ENCODE data around the gene DPH2. TPM values are rescaled to one million over a fixed set of nuclear protein-coding genes. Genes with fewer than 3 reads are reported as not detected.

Gene DPH2
- total RNA-seq, 1 experiment from 2014 or later = 57.5 TPM

DNA sequence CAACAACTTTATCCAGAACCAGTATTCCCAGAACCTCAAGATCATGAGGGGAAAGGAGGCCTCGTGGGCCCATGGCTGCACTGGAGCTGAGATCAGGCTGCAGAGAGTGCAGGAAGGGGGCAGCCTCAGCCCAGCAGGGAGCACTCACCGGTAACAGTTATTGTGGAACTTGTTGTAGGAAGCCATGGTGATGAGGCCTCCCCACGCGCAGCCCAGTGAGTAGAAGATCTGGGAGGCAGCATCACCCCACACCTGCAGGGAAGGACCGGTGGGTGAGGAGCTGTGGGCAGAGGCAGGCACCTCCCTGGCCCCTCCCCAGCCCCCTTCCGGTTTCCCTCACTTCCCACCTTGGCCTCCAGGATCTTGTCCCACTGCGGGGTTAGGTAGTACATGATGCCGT lies 32.4 kb downstream of the DPH2 start (continued):
- TF ChIP-seq, protein P1, sequence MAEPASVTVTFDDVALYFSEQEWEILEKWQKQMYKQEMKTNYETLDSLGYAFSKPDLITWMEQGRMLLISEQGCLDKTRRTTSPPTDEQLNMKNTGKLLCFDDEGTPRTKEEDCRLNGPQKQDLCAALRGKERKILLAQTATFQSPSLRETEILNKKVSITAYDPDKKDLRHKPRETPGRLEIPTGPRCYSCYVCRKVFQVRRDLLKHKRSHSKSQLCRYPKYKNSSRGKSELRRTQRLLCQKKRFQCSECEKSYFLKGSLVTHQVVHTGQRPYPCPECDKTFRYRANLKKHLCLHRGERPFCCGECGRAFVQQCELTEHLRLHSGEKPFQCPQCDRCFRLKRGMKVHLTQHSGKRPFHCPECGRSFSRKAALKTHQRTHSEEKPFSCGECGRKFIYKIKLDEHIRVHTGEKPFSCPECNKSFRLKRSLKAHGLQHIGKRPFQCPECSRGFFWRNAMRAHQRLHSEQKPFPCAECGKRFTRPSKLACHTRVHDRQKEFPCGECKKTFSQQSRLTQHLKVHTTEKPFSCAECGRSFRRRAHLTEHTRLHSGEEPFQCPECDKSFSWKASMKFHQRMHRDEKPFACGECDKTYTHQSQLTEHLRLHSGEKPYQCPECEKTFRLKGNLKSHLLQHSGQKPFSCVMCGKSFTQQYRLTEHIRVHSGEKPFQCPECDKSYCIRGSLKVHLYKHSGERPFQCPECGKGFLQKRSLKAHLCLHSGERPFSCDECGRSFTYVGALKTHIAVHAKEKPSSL (CRISPR knock-in tag; conservative IDR thresholded peaks at IDR 0.05) = no peak
- TF ChIP-seq ZNF219 (CRISPR knock-in tag; IDR thresholded peaks at IDR 0.05; ENCODE audit: borderline replicate concordance) (no peak), ZNF232 (CRISPR knock-in tag; IDR thresholded peaks at IDR 0.05) (no peak), SP1 (CRISPR knock-in tag; conservative IDR thresholded peaks at IDR 0.05) (no peak), FOXK1 (CRISPR knock-in tag; IDR thresholded peaks at IDR 0.05) (no peak), NR1H2 (CRISPR knock-in tag; IDR thresholded peaks at IDR 0.05) (no peak), ZNF263 (CRISPR knock-in tag; IDR thresholded peaks at IDR 0.05; ENCODE audit: low read depth) (no peak)
- TF ChIP-seq, protein P2, sequence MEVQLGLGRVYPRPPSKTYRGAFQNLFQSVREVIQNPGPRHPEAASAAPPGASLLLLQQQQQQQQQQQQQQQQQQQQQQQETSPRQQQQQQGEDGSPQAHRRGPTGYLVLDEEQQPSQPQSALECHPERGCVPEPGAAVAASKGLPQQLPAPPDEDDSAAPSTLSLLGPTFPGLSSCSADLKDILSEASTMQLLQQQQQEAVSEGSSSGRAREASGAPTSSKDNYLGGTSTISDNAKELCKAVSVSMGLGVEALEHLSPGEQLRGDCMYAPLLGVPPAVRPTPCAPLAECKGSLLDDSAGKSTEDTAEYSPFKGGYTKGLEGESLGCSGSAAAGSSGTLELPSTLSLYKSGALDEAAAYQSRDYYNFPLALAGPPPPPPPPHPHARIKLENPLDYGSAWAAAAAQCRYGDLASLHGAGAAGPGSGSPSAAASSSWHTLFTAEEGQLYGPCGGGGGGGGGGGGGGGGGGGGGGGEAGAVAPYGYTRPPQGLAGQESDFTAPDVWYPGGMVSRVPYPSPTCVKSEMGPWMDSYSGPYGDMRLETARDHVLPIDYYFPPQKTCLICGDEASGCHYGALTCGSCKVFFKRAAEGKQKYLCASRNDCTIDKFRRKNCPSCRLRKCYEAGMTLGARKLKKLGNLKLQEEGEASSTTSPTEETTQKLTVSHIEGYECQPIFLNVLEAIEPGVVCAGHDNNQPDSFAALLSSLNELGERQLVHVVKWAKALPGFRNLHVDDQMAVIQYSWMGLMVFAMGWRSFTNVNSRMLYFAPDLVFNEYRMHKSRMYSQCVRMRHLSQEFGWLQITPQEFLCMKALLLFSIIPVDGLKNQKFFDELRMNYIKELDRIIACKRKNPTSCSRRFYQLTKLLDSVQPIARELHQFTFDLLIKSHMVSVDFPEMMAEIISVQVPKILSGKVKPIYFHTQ (CRISPR knock-in tag; IDR thresholded peaks at IDR 0.05) = no peak
- TF ChIP-seq, protein P3, sequence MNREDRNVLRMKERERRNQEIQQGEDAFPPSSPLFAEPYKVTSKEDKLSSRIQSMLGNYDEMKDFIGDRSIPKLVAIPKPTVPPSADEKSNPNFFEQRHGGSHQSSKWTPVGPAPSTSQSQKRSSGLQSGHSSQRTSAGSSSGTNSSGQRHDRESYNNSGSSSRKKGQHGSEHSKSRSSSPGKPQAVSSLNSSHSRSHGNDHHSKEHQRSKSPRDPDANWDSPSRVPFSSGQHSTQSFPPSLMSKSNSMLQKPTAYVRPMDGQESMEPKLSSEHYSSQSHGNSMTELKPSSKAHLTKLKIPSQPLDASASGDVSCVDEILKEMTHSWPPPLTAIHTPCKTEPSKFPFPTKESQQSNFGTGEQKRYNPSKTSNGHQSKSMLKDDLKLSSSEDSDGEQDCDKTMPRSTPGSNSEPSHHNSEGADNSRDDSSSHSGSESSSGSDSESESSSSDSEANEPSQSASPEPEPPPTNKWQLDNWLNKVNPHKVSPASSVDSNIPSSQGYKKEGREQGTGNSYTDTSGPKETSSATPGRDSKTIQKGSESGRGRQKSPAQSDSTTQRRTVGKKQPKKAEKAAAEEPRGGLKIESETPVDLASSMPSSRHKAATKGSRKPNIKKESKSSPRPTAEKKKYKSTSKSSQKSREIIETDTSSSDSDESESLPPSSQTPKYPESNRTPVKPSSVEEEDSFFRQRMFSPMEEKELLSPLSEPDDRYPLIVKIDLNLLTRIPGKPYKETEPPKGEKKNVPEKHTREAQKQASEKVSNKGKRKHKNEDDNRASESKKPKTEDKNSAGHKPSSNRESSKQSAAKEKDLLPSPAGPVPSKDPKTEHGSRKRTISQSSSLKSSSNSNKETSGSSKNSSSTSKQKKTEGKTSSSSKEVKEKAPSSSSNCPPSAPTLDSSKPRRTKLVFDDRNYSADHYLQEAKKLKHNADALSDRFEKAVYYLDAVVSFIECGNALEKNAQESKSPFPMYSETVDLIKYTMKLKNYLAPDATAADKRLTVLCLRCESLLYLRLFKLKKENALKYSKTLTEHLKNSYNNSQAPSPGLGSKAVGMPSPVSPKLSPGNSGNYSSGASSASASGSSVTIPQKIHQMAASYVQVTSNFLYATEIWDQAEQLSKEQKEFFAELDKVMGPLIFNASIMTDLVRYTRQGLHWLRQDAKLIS (CRISPR knock-in tag; IDR thresholded peaks at IDR 0.05; ENCODE audit: borderline replicate concordance) = no peak
- TF ChIP-seq, protein P4, sequence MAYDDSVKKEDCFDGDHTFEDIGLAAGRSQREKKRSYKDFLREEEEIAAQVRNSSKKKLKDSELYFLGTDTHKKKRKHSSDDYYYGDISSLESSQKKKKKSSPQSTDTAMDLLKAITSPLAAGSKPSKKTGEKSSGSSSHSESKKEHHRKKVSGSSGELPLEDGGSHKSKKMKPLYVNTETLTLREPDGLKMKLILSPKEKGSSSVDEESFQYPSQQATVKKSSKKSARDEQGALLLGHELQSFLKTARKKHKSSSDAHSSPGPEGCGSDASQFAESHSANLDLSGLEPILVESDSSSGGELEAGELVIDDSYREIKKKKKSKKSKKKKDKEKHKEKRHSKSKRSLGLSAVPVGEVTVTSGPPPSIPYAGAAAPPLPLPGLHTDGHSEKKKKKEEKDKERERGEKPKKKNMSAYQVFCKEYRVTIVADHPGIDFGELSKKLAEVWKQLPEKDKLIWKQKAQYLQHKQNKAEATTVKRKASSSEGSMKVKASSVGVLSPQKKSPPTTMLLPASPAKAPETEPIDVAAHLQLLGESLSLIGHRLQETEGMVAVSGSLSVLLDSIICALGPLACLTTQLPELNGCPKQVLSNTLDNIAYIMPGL (CRISPR knock-in tag; IDR thresholded peaks at IDR 0.05) = no peak

DNA sequence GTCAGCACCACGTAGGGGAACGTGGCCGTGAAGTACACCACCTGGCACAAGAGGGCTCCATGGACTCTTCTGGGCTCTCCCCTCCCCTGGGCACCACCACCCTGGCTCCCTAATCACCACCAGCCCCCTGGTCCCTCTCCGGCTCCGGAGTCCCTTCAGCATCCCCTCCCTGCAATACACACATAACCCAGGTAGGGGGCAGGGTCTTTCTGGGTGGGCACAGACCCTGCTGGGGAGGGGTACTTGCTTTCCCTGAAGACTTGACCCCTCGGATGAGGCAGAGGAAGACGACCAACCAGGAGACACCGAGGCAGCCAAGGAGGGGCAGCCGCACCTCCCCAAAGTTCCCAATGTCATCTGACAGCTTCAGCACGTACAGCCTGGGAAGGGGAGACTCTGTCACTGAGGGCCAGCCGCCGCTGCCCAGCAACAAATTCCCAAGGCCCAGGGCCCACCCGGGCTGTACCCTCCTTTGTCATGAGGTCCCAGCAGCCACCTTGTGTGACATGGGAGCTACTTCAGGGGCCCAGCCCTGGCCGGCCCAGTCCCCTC lies 32.9 kb downstream of the DPH2 start:
- peaks cover under 1% of the 10 kb centered on the region; the same call in 1 of the 2 replicates for H3K4me1 Mint-ChIP-seq
- CTCF ChIA-PET = interaction anchor here (1.0 to 7.0 kb wide), 4 partner anchors 9 to 55 kb away, joined by 4 to 132 read pairs (median 28); partner anchors contain the start of gene SLC6A9
- TF ChIP-seq PRRX2 (CRISPR knock-in tag; IDR thresholded peaks at IDR 0.05) (no peak), NR1H2 (CRISPR knock-in tag; IDR thresholded peaks at IDR 0.05) (no peak)
- TF ChIP-seq, protein P5, sequence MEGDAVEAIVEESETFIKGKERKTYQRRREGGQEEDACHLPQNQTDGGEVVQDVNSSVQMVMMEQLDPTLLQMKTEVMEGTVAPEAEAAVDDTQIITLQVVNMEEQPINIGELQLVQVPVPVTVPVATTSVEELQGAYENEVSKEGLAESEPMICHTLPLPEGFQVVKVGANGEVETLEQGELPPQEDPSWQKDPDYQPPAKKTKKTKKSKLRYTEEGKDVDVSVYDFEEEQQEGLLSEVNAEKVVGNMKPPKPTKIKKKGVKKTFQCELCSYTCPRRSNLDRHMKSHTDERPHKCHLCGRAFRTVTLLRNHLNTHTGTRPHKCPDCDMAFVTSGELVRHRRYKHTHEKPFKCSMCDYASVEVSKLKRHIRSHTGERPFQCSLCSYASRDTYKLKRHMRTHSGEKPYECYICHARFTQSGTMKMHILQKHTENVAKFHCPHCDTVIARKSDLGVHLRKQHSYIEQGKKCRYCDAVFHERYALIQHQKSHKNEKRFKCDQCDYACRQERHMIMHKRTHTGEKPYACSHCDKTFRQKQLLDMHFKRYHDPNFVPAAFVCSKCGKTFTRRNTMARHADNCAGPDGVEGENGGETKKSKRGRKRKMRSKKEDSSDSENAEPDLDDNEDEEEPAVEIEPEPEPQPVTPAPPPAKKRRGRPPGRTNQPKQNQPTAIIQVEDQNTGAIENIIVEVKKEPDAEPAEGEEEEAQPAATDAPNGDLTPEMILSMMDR (IDR thresholded peaks at IDR 0.05) = peak; percentile 62; the same call in 1 of the 2 replicates
- H3K36me3 Mint-ChIP-seq = peaks cover 9% of the 10 kb centered on the region
- no peaks in the 10 kb centered on the region for H3K9me3 Mint-ChIP-seq
- ATAC-seq (peak; percentile 62), DNase-seq (ENCODE audit: low spot score) (peak; percentile 40)
- POLR2A ChIA-PET = no interaction called here
- H3K4me3 Mint-ChIP-seq = no peak overlapping the region
- H3K27ac Mint-ChIP-seq = no peak overlapping the region
- H3K27me3 Mint-ChIP-seq (ENCODE audit: low read depth) = no peaks in the 10 kb centered on the region; the same call in 1 of the 2 replicates

Measured in WTC11 (cell line).